HEK293T (cell line): ENCODE data around the gene LUC7L2.

Source experiments
- BHLHE40 ChIP-seq: fragments of 450-650 bp; IDR thresholded peaks from 2 replicates; pipeline ENCODE4 v1.6.1; 2016; ENCODE audit warnings: mild to moderate bottlenecking, moderate library complexity, borderline replicate concordance
- ELF4 ChIP-seq: fragments of 450-650 bp; IDR thresholded peaks from 2 replicates; pipeline ENCODE4 v1.6.1; 2017; ENCODE audit warnings: antibody characterized with exemption
- FOXA1 ChIP-seq: fragments of 450-650 bp; IDR thresholded peaks from 2 replicates; pipeline ENCODE4 v1.6.1; 2016; ENCODE audit warnings: mild to moderate bottlenecking
- FOXK2 ChIP-seq: fragments of 450-650 bp; IDR thresholded peaks from 2 replicates; pipeline ENCODE4 v1.6.1; 2016; ENCODE audit warnings: mild to moderate bottlenecking
- FOXM1 ChIP-seq: fragments of 450-650 bp; IDR thresholded peaks from 2 replicates; pipeline ENCODE4 v1.6.1; 2017; ENCODE audit warnings: mild to moderate bottlenecking, borderline replicate concordance
- HDGF ChIP-seq: fragments of 450-650 bp; IDR thresholded peaks from 2 replicates; pipeline ENCODE4 v1.6.1; 2017; ENCODE audit warnings: antibody characterized with exemption, borderline replicate concordance
- L3MBTL2 ChIP-seq: fragments of 450-650 bp; conservative IDR thresholded peaks from 2 replicates; pipeline ENCODE4 v1.6.1; 2016; ENCODE audit warnings: mild to moderate bottlenecking
- LEF1 ChIP-seq: fragments of 450-650 bp; IDR thresholded peaks from 2 replicates; pipeline ENCODE4 v1.6.1; 2017; ENCODE audit warnings: mild to moderate bottlenecking, borderline replicate concordance
- SP1 ChIP-seq: fragments of 450-650 bp; IDR thresholded peaks from 2 replicates; pipeline ENCODE4 v1.6.1; 2017
- ZNF384 ChIP-seq: fragments of 450-650 bp; IDR thresholded peaks from 2 replicates; pipeline ENCODE4 v1.6.1; 2016

GRCh38 chr7:139345042-139345441 lies 14.7 kb upstream of the LUC7L2 start:
- no peak for TF ChIP-seq FOXM1
- TF ChIP-seq FOXK2: no peak
- TF ChIP-seq FOXA1: no peak
- TF ChIP-seq HDGF: no peak
- no peak for TF ChIP-seq LEF1
- no peak for TF ChIP-seq ELF4
- TF ChIP-seq BHLHE40: no peak
- TF ChIP-seq SP1: no peak
- TF ChIP-seq L3MBTL2: no peak
- TF ChIP-seq ZNF384: no peak
